NCI-H524 treated with DMSO at 0.1 percent for 48 hours (cell line): ENCODE measurements around the gene KIF4B.
"Not testable (repeated sequence)": the region's sequence is repeated elsewhere in the genome, so short reads cannot be mapped to it uniquely, and the experiment has no call there.

Experiments used
- DNase-seq: peaks from one replicate; lab custom pipeline; 2025; lab: John Stamatoyannopoulos, UW

The KIF4B gene

GRCh38 chr5:155013526-155013925 lies at the start of gene KIF4B:
KIF4B (plus strand) TSS chr5:155013755; CDS start chr5:155013860, 105 bp downstream.
- DNase-seq: no peak

DNA sequence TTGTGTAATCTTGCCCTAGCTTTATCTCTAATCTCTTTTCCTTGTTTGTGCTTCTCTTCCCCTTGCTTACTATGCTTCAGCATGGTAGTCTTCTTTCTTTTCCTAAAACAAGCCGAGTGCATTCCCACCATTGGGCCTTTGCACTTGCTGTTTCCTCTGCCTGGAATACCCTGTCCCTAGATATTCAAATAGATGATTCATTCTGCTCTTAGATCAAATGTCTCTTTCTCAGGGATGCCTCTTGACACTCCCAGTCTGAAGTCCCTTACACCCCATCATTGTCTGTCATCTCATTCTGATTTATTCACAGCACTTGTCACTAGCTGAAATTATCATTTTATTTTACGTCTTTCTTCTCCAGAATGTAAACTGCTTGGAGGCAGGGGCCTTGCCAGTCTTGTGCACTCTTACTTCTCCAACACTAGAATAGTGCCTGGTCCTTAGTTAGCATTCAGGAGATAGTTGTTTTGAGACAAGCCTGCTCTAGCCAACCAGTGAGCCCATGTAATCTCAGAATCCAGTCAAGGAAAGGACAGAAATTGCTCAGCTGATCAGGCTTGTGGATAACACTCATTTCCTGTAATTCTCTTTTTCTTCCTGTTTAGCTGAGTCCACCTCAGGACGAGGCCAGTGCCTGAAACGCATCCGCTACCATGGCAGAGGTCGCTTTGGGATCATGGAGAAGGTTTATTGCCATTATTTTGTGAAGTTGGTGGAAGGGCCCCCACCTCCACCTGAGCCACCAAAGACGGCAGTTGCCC lies 47.3 kb upstream of the KIF4B start:
- DNase-seq: no peak

- DNase-seq: no peak
Measured at GRCh38 chr5:154966874-154967273, 46.7 kb upstream of the KIF4B start.

GRCh38 chr5:154967421-154968024 lies 46.0 kb upstream of the KIF4B start:
- no peak for DNase-seq

DNA sequence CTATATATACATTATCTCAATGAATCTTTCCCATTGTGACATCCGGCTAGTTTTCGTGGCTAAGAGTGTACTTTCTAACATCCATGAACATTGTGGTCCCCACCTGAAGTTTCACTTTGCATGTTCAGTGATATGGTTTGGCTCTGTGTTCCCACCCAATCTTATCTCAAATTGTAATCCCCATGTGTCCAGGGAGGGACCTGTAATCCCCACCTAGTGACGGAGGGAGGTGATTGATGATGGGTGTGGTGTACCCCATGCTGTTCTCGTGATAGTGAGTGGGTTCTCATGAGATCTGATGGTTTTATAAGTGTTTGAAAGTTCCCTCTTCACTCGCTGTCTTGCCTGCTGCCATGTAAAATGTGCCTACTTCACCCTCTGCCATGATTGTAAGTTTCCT lies 44.6 kb upstream of the KIF4B start:
- DNase-seq: no peak

- no peak for DNase-seq
Measured at GRCh38 chr5:154970759-154971158, 42.8 kb upstream of the KIF4B start.

DNA sequence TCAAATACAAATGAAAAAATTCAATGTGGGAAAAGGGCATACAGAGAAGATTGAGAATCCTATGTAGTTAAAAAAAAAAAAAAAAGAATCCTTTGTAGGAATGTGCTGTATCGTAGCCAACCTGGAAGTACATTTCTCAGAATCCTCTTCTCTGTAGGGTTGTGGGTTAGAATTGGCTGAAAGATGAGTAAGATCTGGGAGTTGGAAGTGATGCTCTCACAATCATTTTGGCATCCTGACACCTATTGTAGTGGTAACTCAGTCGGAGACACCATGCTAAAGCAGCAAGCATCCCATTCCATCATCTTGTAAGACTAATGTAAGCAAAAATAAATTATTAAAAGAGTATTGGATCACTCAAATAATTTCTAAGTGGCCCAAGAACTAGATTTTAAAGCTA lies 42.1 kb upstream of the KIF4B start:
- DNase-seq: no peak

DNA sequence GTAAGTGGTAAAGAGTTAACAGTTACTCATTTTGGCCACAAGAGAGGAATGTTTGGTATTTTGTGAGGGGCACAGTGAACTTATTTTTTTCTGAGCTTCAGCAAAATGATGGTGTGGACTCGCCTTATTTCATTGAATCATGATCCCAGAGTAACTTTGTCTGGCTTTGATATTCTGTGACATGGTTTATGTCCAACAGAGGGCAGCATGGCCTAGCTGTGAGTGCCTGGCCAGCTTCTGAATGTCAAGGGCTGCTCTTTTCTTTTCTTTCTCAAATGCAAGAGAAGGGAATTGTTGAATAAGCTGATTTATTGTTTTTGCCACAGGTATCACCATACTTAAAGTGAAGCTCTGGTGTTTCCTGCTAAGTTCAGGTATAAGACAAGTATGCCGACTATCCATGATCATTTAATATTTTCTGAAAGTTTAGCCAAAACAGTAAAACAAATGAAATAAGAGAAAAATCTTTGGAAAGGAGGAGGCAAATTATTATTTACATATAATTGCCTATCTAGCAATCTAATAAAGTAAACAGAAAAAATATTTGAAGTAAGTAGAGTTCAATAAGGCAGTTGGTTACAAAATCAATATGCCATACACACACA lies 41.0 kb upstream of the KIF4B start:
- no peak for DNase-seq

GRCh38 chr5:154976082-154976481 lies 37.5 kb upstream of the KIF4B start:
- DNase-seq: not testable (repeated sequence)

- DNase-seq: no peak
Measured at GRCh38 chr5:154977409-154977808, 36.1 kb upstream of the KIF4B start.

- DNase-seq: not testable (repeated sequence)
Measured at GRCh38 chr5:154978294-154978693, 35.3 kb upstream of the KIF4B start.

DNA sequence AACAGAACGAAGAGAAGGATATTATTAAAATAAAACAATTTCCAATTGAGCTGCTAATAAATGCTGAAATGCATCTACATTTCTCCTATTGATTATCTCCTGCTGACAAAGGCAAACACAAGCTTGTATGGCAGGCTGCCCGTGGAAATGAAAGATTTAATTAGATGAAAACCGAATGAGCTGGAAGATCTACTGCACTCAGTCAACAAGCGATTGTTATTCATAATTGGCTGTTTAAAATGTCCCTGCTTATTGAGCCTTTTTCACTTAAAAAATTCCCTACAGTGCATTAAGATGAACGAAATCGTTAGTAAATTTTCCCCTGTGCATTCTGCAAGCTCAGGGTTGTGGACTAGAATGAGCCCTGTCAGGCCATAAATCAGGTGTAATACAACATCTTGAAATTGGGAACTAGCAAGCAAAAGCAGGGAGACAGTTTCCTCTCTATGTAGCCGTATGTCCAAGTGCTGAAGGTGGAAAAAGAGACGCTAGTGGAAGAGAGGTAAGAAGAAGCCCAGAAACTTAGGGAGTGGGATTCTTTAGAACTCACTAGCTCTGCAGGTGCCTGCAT lies 28.5 kb upstream of the KIF4B start:
- no peak for DNase-seq

DNA sequence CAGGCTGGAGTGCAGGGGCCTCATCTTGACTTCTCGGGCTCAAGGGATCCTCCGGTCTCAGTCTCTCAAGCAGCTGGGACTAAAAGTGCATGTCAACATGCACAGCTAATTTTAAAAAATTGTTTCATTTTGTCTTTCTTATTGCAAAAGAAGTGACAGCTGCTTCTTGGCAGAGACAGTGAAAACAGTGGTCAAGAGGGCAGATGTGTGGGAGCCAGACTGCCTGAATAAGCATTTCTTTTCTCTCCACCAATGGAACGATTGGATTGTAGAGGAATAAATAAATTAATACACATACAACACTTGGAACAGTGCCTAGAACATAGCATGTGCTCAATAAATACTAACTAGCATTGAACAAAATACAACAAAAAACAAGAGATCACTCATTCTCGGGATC lies 27.4 kb upstream of the KIF4B start:
- DNase-seq: no peak

DNA sequence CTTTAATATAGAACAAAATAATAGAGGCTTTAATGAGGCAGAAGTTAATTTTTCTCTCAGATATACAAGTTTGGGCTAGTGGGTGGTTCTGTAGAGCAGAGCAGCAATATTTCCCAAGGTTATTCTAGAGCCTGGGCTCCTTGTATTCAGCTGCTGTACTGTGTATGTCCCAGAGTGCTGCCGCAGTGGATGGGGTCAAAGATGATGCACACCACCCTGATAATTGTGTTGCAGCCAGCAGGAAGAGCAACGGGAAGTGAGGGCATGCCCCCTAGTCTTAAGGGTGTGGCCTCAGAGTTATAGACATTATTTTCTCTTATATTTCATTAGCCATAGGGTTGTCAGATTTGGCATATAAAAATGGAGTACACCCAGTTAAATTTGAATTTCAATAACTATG lies 23.9 kb upstream of the KIF4B start:
- no peak for DNase-seq

- DNase-seq: no peak
Measured at GRCh38 chr5:154993461-154993860, 20.1 kb upstream of the KIF4B start.

GRCh38 chr5:154995679-154996078 lies 17.9 kb upstream of the KIF4B start:
- no peak for DNase-seq

GRCh38 chr5:154997746-154998145 lies 15.8 kb upstream of the KIF4B start:
- DNase-seq: peak; percentile 23

DNA sequence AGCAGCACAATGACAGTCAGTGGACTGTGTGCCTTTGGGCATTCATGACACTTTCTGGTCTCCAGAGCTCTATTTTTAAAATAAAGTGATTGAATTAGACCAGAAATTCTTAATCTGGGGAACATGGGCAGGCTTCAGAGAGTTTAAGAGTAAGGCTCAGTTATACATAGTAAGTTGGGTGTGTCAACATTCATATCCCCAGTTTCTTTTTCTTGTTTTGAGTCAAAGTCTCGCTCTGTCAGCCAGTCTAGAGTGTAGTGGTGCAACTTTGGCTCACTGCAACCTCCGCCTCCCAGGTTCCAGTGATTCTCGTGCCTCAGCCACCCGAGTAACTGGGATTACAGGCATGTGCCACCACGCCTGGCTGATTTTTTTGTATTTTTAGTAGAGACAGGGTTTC lies 13.7 kb upstream of the KIF4B start:
- DNase-seq: no peak

- DNase-seq: no peak
Measured at GRCh38 chr5:155001523-155001922, 12.0 kb upstream of the KIF4B start.

- not testable (repeated sequence) for DNase-seq
Measured at GRCh38 chr5:155002722-155003121, 10.8 kb upstream of the KIF4B start.

- no peak for DNase-seq
Measured at GRCh38 chr5:155004138-155004744, 9.3 kb upstream of the KIF4B start.

DNA sequence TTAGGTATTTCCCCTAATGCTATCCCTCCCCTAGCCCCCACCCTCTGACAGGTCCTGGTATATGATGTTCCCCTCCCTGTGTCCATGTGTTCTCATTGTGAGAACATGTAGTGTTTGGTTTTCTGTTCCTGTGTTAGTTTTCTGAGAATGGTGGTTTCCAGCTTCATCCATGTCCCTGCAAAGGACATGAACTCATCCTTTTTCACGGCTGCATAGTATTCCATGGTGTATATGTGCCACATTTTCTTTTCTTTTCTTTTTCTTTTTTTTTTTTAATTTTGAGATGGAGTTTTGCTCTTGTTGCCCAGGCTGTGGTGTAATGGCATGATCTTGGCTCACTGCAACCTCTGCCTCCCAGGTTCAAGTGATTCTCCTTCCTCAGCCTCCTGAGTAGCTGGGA lies 7.3 kb upstream of the KIF4B start:
- DNase-seq: not testable (repeated sequence)

DNA sequence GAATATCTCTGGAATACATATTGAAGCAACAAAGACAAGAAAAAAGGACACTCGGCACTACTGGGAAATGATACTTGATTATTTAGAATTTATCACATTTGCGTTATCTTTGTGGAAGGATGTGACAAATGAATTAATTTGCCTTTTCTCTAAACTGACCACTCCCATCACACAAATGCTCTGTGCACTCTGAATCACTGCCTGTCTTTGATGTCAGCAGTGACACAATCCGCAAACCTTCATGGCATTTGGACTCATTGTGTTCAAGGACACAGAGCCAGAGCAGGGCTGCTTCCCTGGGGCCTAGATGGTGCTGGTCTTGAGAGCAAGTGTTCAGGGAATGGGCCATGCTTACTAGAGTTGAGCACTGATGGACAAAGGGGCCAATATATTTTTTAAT lies 4.9 kb upstream of the KIF4B start:
- no peak for DNase-seq
